NT2/D1 (cell line): ENCODE data around the gene RBFOX2.

ENCODE experiments used
- YY1 ChIP-seq: IDR thresholded peaks from 2 replicates; pipeline ENCODE4 v1.6.1; 2011; ENCODE audit not compliant: insufficient read length, insufficient read depth
- ZNF274 ChIP-seq: IDR thresholded peaks from 2 replicates; pipeline ENCODE4 v1.6.1; 2011; ENCODE audit warnings: mild to moderate bottlenecking, low read depth, low read length

DNA sequence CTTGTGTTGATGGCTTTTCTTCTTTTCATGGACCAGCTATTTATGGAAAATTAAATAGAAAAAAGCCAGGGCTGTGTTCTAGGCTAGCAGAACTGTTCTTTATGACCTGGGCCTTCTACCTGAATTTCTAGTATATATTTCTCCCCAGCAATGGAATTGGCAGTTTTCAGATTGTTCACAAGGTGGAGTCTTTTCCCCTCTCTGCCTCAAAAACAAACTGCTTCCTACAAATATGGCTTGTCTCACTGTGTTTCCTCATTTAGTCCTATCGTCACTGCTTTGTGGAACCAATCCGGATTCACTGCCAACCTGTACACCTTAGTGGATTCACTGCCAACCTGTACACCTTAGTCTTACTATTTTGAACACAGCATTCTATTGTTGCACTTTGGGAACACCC is 316.0 kb downstream of the RBFOX2 start:
- no peak for TF ChIP-seq YY1
- no peak for TF ChIP-seq ZNF274
